ENCODE data around the gene PLGRKT. TPM values are rescaled to one million over a fixed set of nuclear protein-coding genes. Genes with fewer than 3 reads are reported as not detected.

The PLGRKT gene
- total RNA-seq, 1 experiment from 2014 or later = 21.6 TPM

GRCh38 chr9:5453004-5453403, 15.3 kb upstream of the PLGRKT start:
- intact Hi-C loops (cut with micrococcal nuclease) = no loop called here
- TF ChIP-seq CTCF (IDR thresholded peaks at IDR 0.05; ENCODE audit: unreplicated experiment) = no peak
- no peaks in the 10 kb centered on the region for H3K27me3 Mint-ChIP-seq (ENCODE audit: insufficient read depth, unreplicated experiment)
- no peaks in the 10 kb centered on the region for H3K9me3 Mint-ChIP-seq (ENCODE audit: unreplicated experiment)
- POLR2A ChIA-PET = no interaction called here
- peaks cover 19% of the 10 kb centered on the region for H3K4me1 Mint-ChIP-seq (ENCODE audit: insufficient read depth, unreplicated experiment)
- no peak overlapping the region for H3K27ac Mint-ChIP-seq (ENCODE audit: low read depth, unreplicated experiment)
- H3K36me3 Mint-ChIP-seq (ENCODE audit: insufficient read depth, unreplicated experiment) = no peaks in the 10 kb centered on the region
- CTCF ChIA-PET = interaction anchor here (0.9 kb wide), 1 partner anchor 143 kb away, joined by 3 read pairs; no protein-coding TSS in a partner anchor
- DNase-seq (ENCODE audit: unreplicated experiment) = no peak
- no TSS peak for BruUV-seq (replicated peaks)
- H3K4me3 Mint-ChIP-seq (ENCODE audit: unreplicated experiment) = no peak overlapping the region

GRCh38 chr9:5452286-5452609, 14.5 kb upstream of the PLGRKT start:
- no TSS peak for BruUV-seq (replicated peaks)
- intact Hi-C loops (cut with micrococcal nuclease) = no loop called here
- Mint-ChIP-seq H3K4me3 (ENCODE audit: unreplicated experiment) (no peak overlapping the region), H3K27ac (ENCODE audit: low read depth, unreplicated experiment) (peak overlapping the region; percentile 39), H3K9me3 (ENCODE audit: unreplicated experiment) (no peaks in the 10 kb centered on the region), H3K27me3 (ENCODE audit: insufficient read depth, unreplicated experiment) (no peaks in the 10 kb centered on the region), H3K36me3 (ENCODE audit: insufficient read depth, unreplicated experiment) (no peaks in the 10 kb centered on the region), H3K4me1 (ENCODE audit: insufficient read depth, unreplicated experiment) (peaks cover 27% of the 10 kb centered on the region)
- TF ChIP-seq CTCF (IDR thresholded peaks at IDR 0.05; ENCODE audit: unreplicated experiment) = no peak
- ChIA-PET POLR2A (no interaction called here), CTCF (interaction anchor here (0.9 kb wide), 1 partner anchor 144 kb away, joined by 3 read pairs; no protein-coding TSS in a partner anchor)
- DNase-seq (ENCODE audit: unreplicated experiment) = no peak

GRCh38 chr9:5450359-5451091, 12.8 kb upstream of the PLGRKT start, which contains the start of gene CD274:
Gene CD274 (plus strand): TSS chr9:5450542. CDS start chr9:5456114, 5,572 bp downstream.
- ChIA-PET POLR2A (interaction anchor here (0.8 to 2.6 kb wide), 19 partner anchors 10 to 788 kb away, joined by 3 to 40 read pairs (median 5); partner anchors contain the start of genes JAK2, PDCD1LG2, PLGRKT and PLPP6), CTCF (interaction anchor here (0.6 to 4.6 kb wide), 55 partner anchors 9 to 876 kb away, joined by 3 to 62 read pairs (median 4); partner anchors contain the start of genes PDCD1LG2, PLGRKT and RCL1)
- Mint-ChIP-seq H3K4me3 (ENCODE audit: unreplicated experiment) (peak within 1 kb of the TSS; percentile 84), H3K9me3 (ENCODE audit: unreplicated experiment) (no peaks in the 10 kb centered on the region), H3K27me3 (ENCODE audit: insufficient read depth, unreplicated experiment) (no peaks in the 10 kb centered on the region), H3K4me1 (ENCODE audit: insufficient read depth, unreplicated experiment) (peaks cover 35% of the 10 kb centered on the region), H3K27ac (ENCODE audit: low read depth, unreplicated experiment) (peak within 1 kb of the TSS; percentile 95), H3K36me3 (ENCODE audit: insufficient read depth, unreplicated experiment) (no peaks in the 10 kb centered on the region)
- intact Hi-C loops (cut with micrococcal nuclease) = loop anchor here (1.0 kb wide), 3 partner anchors 140 to 265 kb away; no protein-coding TSS in a partner anchor
- BruUV-seq (replicated peaks) = TSS peak; percentile 61
- peak; percentile 52 for TF ChIP-seq CTCF (IDR thresholded peaks at IDR 0.05; ENCODE audit: unreplicated experiment)
- peak; percentile 92 for DNase-seq (ENCODE audit: unreplicated experiment)

All from MCF 10A (cell line).